ENCODE data around the gene SMIM35.
"Not testable (repeated sequence)": the region's sequence is repeated elsewhere in the genome, so short reads cannot be mapped to it uniquely, and the experiment has no call there.

Gene SMIM35

GRCh38 chr11:118065384-118065783 is 21.4 kb downstream of the SMIM35 start:
- Histone ChIP-seq H3K79me2 (ENCODE audit: control insufficient read depth, insufficient read depth, low read length, unreplicated experiment) (no peaks in the 10 kb centered on the region), H3K27ac (ENCODE audit: low read depth, low read length) (no peak overlapping the region), H3K4me1 (ENCODE audit: control insufficient read depth, insufficient read depth, low read length, unreplicated experiment) (no peaks in the 10 kb centered on the region), H3K36me3 (ENCODE audit: insufficient read depth, low read length) (no peaks in the 10 kb centered on the region), H3K27me3 (ENCODE audit: insufficient read depth, low read length) (peaks cover 28% of the 10 kb centered on the region; the same call in 1 of the 2 replicates), H3K4me3 (ENCODE audit: low read depth, low read length) (no peak overlapping the region), H2AFZ (ENCODE audit: low read length, unreplicated experiment) (no peak overlapping the region)

DNA sequence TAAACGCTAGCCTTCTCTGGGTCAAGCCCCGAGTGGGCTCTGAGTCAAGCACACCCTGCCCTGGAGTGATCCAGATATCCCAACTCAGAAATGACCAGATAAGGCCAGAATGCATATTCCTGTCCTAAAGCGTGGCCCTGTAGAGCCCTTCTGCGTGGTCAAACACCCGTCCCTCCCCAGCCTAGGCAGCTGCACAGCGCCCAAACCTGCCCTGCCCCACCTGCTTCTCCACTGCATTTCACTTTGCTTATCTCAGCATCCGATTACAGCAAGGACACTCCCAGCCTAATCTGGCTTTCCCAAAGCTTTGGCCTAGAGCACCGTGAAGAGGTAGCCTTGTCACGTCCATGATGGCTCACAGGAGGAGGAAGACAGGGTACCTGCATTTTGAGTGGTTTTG is 21.8 kb downstream of the SMIM35 start:
- H3K79me2 ChIP-seq (ENCODE audit: control insufficient read depth, insufficient read depth, low read length, unreplicated experiment) = no peaks in the 10 kb centered on the region
- no peak overlapping the region for H2AFZ ChIP-seq (ENCODE audit: low read length, unreplicated experiment)
- H3K36me3 ChIP-seq (ENCODE audit: insufficient read depth, low read length) = no peaks in the 10 kb centered on the region
- H3K4me1 ChIP-seq (ENCODE audit: control insufficient read depth, insufficient read depth, low read length, unreplicated experiment) = no peaks in the 10 kb centered on the region
- no peak overlapping the region for H3K27ac ChIP-seq (ENCODE audit: low read depth, low read length)
- H3K27me3 ChIP-seq (ENCODE audit: insufficient read depth, low read length) = peaks cover 33% of the 10 kb centered on the region; the same call in 1 of the 2 replicates
- H3K4me3 ChIP-seq (ENCODE audit: low read depth, low read length) = no peak overlapping the region

GRCh38 chr11:118062631-118063030 is 24.1 kb downstream of the SMIM35 start:
- H3K79me2 ChIP-seq (ENCODE audit: control insufficient read depth, insufficient read depth, low read length, unreplicated experiment) = not testable (repeated sequence)

GRCh38 chr11:118062181-118062580 is 24.6 kb downstream of the SMIM35 start:
- not testable (repeated sequence) for H3K36me3 ChIP-seq (ENCODE audit: insufficient read depth, low read length); H3K27ac ChIP-seq (ENCODE audit: low read depth, low read length); H3K4me1 ChIP-seq (ENCODE audit: control insufficient read depth, insufficient read depth, low read length, unreplicated experiment); H3K4me3 ChIP-seq (ENCODE audit: low read depth, low read length); H2AFZ ChIP-seq (ENCODE audit: low read length, unreplicated experiment); H3K79me2 ChIP-seq (ENCODE audit: control insufficient read depth, insufficient read depth, low read length, unreplicated experiment)
- peaks cover 42% of the 10 kb centered on the region; the same call in 1 of the 2 replicates for H3K27me3 ChIP-seq (ENCODE audit: insufficient read depth, low read length)

More at GRCh38 chr11:118062631-118063030, 24.1 kb downstream of the SMIM35 start:
- not testable (repeated sequence) for H3K4me1 ChIP-seq (ENCODE audit: control insufficient read depth, insufficient read depth, low read length, unreplicated experiment); H3K36me3 ChIP-seq (ENCODE audit: insufficient read depth, low read length); H3K4me3 ChIP-seq (ENCODE audit: low read depth, low read length); H2AFZ ChIP-seq (ENCODE audit: low read length, unreplicated experiment); H3K27ac ChIP-seq (ENCODE audit: low read depth, low read length)
- H3K27me3 ChIP-seq (ENCODE audit: insufficient read depth, low read length) = peaks cover 39% of the 10 kb centered on the region; the same call in 1 of the 2 replicates

- Histone ChIP-seq H3K4me1 (ENCODE audit: control insufficient read depth, insufficient read depth, low read length, unreplicated experiment) (no peaks in the 10 kb centered on the region), H2AFZ (ENCODE audit: low read length, unreplicated experiment) (no peak overlapping the region), H3K27ac (ENCODE audit: low read depth, low read length) (no peak overlapping the region), H3K27me3 (ENCODE audit: insufficient read depth, low read length) (peaks cover 46% of the 10 kb centered on the region), H3K4me3 (ENCODE audit: low read depth, low read length) (no peak overlapping the region), H3K79me2 (ENCODE audit: control insufficient read depth, insufficient read depth, low read length, unreplicated experiment) (no peaks in the 10 kb centered on the region), H3K36me3 (ENCODE audit: insufficient read depth, low read length) (no peaks in the 10 kb centered on the region)
These were observed 25.1 kb downstream of the SMIM35 start for GRCh38 chr11:118061586-118062125.

DNA sequence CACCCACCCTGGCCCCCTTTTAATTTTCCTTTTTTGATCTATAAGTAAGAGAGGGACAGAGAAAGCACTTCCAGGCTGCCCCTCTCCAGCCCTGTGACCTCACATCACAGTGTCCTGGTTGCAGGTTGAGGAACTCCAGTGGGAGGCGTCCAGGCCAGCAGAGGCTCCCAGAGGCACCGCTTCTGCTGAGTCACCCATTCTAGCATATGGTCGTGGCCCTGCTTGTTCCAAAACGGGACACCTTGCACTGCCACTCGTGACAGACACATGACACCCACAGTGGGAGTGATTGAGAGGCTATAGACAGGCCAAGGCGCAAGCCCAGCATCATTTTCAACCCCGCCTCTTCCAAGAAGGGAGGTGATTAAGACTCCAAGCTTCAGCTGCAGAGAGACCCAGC is 25.9 kb downstream of the SMIM35 start:
- Histone ChIP-seq H2AFZ (ENCODE audit: low read length, unreplicated experiment) (no peak overlapping the region), H3K4me1 (ENCODE audit: control insufficient read depth, insufficient read depth, low read length, unreplicated experiment) (no peaks in the 10 kb centered on the region), H3K27me3 (ENCODE audit: insufficient read depth, low read length) (peaks cover 53% of the 10 kb centered on the region), H3K79me2 (ENCODE audit: control insufficient read depth, insufficient read depth, low read length, unreplicated experiment) (no peaks in the 10 kb centered on the region), H3K4me3 (ENCODE audit: low read depth, low read length) (no peak overlapping the region), H3K27ac (ENCODE audit: low read depth, low read length) (no peak overlapping the region), H3K36me3 (ENCODE audit: insufficient read depth, low read length) (no peaks in the 10 kb centered on the region)

GRCh38 chr11:118060081-118060661 is 26.6 kb downstream of the SMIM35 start:
- H3K27ac ChIP-seq (ENCODE audit: low read depth, low read length) = no peak overlapping the region
- no peaks in the 10 kb centered on the region for H3K36me3 ChIP-seq (ENCODE audit: insufficient read depth, low read length)
- H2AFZ ChIP-seq (ENCODE audit: low read length, unreplicated experiment) = no peak overlapping the region
- no peaks in the 10 kb centered on the region for H3K4me1 ChIP-seq (ENCODE audit: control insufficient read depth, insufficient read depth, low read length, unreplicated experiment)
- no peaks in the 10 kb centered on the region for H3K79me2 ChIP-seq (ENCODE audit: control insufficient read depth, insufficient read depth, low read length, unreplicated experiment)
- H3K4me3 ChIP-seq (ENCODE audit: low read depth, low read length) = no peak overlapping the region
- peaks cover 56% of the 10 kb centered on the region for H3K27me3 ChIP-seq (ENCODE audit: insufficient read depth, low read length)

- H2AFZ ChIP-seq (ENCODE audit: low read length, unreplicated experiment) = no peak overlapping the region
These were observed 27.4 kb downstream of the SMIM35 start for GRCh38 chr11:118059246-118059940.

GRCh38 chr11:118058311-118059245 is 28.2 kb downstream of the SMIM35 start:
- no peak overlapping the region for H2AFZ ChIP-seq (ENCODE audit: low read length, unreplicated experiment)

More at GRCh38 chr11:118059246-118059940, 27.4 kb downstream of the SMIM35 start:
- Histone ChIP-seq H3K79me2 (ENCODE audit: control insufficient read depth, insufficient read depth, low read length, unreplicated experiment) (no peaks in the 10 kb centered on the region), H3K27ac (ENCODE audit: low read depth, low read length) (no peak overlapping the region), H3K4me1 (ENCODE audit: control insufficient read depth, insufficient read depth, low read length, unreplicated experiment) (no peaks in the 10 kb centered on the region), H3K36me3 (ENCODE audit: insufficient read depth, low read length) (no peaks in the 10 kb centered on the region), H3K4me3 (ENCODE audit: low read depth, low read length) (no peak overlapping the region), H3K27me3 (ENCODE audit: insufficient read depth, low read length) (peaks cover 56% of the 10 kb centered on the region)

More at GRCh38 chr11:118058311-118059245, 28.2 kb downstream of the SMIM35 start:
- no peaks in the 10 kb centered on the region for H3K79me2 ChIP-seq (ENCODE audit: control insufficient read depth, insufficient read depth, low read length, unreplicated experiment)
- no peaks in the 10 kb centered on the region for H3K4me1 ChIP-seq (ENCODE audit: control insufficient read depth, insufficient read depth, low read length, unreplicated experiment)
- no peak overlapping the region for H3K4me3 ChIP-seq (ENCODE audit: low read depth, low read length)
- H3K27me3 ChIP-seq (ENCODE audit: insufficient read depth, low read length) = peaks cover 49% of the 10 kb centered on the region
- H3K27ac ChIP-seq (ENCODE audit: low read depth, low read length) = no peak overlapping the region
- H3K36me3 ChIP-seq (ENCODE audit: insufficient read depth, low read length) = no peaks in the 10 kb centered on the region

Measured in ACC112 (cell line).